Testis (tissue), 3 donors: ENCODE data around the gene TMEM239. TPM values are rescaled to one million over a fixed set of nuclear protein-coding genes. Genes with fewer than 3 reads are reported as not detected.

Experiments used
- DNase-seq: peaks from one replicate; pipeline ENCODE4 v3.0.0-alpha.2; 2019
- H3K27ac ChIP-seq, 2 donors: fragments of 200-600 bp; sonication (generic); one replicate each; pipeline ENCODE4 v1.5.1; 2019
- H3K27me3 ChIP-seq: fragments of 200-600 bp; sonication (generic); one replicate; pipeline ENCODE4 v1.5.1; 2019
- H3K36me3 ChIP-seq: fragments of 200-600 bp; sonication (generic); one replicate; pipeline ENCODE4 v1.5.1; 2017; ENCODE audit warnings: low read depth; ENCODE audit errors: missing control alignments
- H3K4me1 ChIP-seq: fragments of 200-600 bp; sonication (generic); one replicate; pipeline ENCODE4 v1.5.1; 2019
- H3K4me3 ChIP-seq, 2 donors: fragments of 200-600 bp; sonication (generic); one replicate each; pipeline ENCODE4 v1.5.1; 2017 to 2019
- H3K9me3 ChIP-seq: fragments of 200-600 bp; sonication (generic); one replicate; pipeline ENCODE4 v1.5.1; 2017
- POLR2A ChIP-seq: fragments of 450-650 bp; IDR thresholded peaks from one replicate; pipeline ENCODE4 v1.6.1; 2017; ENCODE audit warnings: antibody characterized with exemption, mild to moderate bottlenecking, moderate library complexity
- WGBS, 2 donors: methylation state at CpG; one replicate each; pipeline ENCODE4 v1.1.5; 2018; 5-methylcytosine and 5-hydroxymethylcytosine counted together
- intact Hi-C: fragments of 100-400 bp; cut with DNase I; formaldehyde crosslinking; loops from one replicate; pipeline ENCODE4 v1.15.1; 2023; ENCODE audit warnings: low total_unique reads
- polyA plus RNA-seq: library from polyadenylated mRNA; stranded (reverse); fragments of 350-450 nt; fragmentation: Illumina TruSeq; extraction: RNeasy Lipid Tissue Mini Kit (QIAGEN cat#74804); gene quantifications from one replicate; pipeline ENCODE4 v1.2.3, GENCODE V29; 2014; ENCODE audit warnings: low read depth, low replicate concordance; ENCODE audit not compliant: insufficient read depth
- total RNA-seq, 2 donors: library from RNA; depleted of rRNA; stranded (reverse); fragments of >200 nt; gene quantifications; one replicate each; pipeline ENCODE4 v1.2.3, GENCODE V29; 2016
- TF ChIP-seq, protein P1 (sequence below), 3 experiments: fragments of 450-650 bp in 2 of 3; fragments of 200-600 bp in 1 of 3; sonication (generic) in 1 of 3; IDR thresholded peaks; one replicate each; pipeline ENCODE4 v1.5.1; 2016 to 2019; ENCODE audit warnings: antibody characterized with exemption in 3 of 3, mild to moderate bottlenecking in 2 of 3, moderate library complexity in 1 of 3

Gene TMEM239
- total and polyA plus RNA-seq, 3 donors from 2014 or later, result 39.0 to 133 (median 77.3) TPM

DNA sequence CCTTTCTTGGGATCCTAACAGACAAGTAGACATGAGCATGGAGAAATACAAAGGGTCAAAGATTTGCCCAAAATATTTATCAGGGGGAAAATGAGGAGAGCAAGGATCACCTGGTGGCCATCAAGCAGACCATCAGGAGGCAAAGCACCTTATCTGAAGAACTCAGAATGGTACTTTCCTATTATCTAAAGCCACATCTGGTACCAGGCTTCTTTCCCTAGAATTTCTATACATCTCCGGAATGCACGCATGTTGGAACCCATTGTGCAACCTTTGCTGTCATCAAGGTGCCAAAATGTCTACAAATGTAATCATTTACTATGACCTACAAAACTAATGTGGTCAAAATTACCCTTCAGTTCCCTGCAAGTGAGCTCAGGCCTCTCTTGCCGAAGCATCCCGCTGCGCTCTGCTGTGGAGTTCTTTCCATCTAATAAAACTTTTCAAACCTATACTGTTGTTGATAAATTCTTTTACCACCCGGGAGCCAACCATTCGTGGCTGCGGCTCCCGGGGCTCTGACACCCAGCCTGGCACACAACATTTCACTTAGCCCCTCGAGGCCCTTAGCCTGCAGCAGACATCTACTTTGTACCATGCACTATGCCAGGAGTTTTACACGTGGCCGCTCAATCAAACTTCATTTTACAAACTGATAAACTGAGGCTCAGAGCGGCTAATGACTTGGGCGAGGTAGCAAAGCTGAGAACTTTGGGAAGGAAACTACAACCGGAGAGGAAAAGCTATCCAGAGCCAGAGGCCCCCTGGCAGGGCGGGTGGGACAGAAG lies 11.9 kb upstream of the TMEM239 start:
- no peaks in the 10 kb centered on the region for H3K36me3 ChIP-seq
- H3K27me3 ChIP-seq, result no peaks in the 10 kb centered on the region
- H3K4me3 ChIP-seq, result no peak overlapping the region
- intact Hi-C loops, result no loop called here
- peaks cover 6% of the 10 kb centered on the region for H3K4me1 ChIP-seq
- 51 to 62% methylated on average over 16 of the region's 16 CpGs for WGBS, 2 donors
- no peak overlapping the region for H3K27ac ChIP-seq
- TF ChIP-seq POLR2A, result no peak
- TF ChIP-seq, protein P1, sequence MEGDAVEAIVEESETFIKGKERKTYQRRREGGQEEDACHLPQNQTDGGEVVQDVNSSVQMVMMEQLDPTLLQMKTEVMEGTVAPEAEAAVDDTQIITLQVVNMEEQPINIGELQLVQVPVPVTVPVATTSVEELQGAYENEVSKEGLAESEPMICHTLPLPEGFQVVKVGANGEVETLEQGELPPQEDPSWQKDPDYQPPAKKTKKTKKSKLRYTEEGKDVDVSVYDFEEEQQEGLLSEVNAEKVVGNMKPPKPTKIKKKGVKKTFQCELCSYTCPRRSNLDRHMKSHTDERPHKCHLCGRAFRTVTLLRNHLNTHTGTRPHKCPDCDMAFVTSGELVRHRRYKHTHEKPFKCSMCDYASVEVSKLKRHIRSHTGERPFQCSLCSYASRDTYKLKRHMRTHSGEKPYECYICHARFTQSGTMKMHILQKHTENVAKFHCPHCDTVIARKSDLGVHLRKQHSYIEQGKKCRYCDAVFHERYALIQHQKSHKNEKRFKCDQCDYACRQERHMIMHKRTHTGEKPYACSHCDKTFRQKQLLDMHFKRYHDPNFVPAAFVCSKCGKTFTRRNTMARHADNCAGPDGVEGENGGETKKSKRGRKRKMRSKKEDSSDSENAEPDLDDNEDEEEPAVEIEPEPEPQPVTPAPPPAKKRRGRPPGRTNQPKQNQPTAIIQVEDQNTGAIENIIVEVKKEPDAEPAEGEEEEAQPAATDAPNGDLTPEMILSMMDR (IDR thresholded peaks at IDR 0.05), result no peak
- H3K9me3 ChIP-seq, result no peaks in the 10 kb centered on the region
- no peak for DNase-seq

DNA sequence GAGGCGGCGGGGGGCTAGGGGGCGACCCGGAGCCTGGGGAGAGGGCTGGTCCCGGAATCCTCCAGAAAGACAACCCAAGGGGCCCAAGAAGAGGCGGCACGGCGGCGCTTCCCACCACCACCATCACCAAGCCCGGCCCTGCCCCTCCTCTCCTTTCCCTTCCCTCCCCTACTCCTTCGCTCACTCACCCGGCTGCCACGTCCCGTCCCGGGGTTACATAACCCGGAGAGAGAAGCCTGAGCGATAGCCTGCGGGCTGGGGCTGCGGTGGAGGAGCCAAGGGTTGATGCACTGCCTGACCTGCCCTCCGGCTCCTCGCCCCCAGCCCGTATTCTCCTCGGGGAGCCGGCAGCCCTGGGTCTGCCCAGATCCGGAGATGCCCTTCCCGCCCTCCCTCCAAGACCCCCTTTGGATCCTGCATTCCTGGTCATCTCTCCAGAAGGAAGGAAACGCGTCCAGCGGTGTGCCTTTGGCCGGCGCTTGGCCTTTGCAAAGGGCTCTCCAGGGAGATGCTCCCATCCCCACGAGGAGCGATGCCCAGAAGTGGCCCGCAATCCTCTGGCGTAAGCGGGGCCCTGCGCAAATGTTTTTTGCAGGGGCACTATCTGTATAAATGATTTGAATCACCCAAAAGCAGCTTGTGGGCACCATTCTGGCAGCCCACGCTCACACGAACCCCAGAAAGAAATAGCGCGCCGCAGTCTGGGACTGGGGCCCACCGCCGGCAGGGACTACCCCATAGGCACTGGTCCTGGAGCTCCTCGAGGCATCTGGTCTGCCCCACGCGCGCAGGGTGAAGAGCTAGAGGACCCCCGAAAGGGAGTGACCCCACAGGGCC lies 11.1 kb upstream of the TMEM239 start:
- no peak for TF ChIP-seq POLR2A
- TF ChIP-seq, protein P1 (IDR thresholded peaks at IDR 0.05), result no peak
- H3K27ac ChIP-seq, result no peak overlapping the region
- H3K36me3 ChIP-seq, result no peaks in the 10 kb centered on the region
- no peaks in the 10 kb centered on the region for H3K27me3 ChIP-seq
- intact Hi-C loops, result no loop called here
- no peak for DNase-seq
- no peaks in the 10 kb centered on the region for H3K9me3 ChIP-seq
- peaks cover 2% of the 10 kb centered on the region for H3K4me1 ChIP-seq
- 13% methylated on average over 46 to 47 of the region's 49 CpGs for WGBS, 2 donors
- no peak overlapping the region for H3K4me3 ChIP-seq

DNA sequence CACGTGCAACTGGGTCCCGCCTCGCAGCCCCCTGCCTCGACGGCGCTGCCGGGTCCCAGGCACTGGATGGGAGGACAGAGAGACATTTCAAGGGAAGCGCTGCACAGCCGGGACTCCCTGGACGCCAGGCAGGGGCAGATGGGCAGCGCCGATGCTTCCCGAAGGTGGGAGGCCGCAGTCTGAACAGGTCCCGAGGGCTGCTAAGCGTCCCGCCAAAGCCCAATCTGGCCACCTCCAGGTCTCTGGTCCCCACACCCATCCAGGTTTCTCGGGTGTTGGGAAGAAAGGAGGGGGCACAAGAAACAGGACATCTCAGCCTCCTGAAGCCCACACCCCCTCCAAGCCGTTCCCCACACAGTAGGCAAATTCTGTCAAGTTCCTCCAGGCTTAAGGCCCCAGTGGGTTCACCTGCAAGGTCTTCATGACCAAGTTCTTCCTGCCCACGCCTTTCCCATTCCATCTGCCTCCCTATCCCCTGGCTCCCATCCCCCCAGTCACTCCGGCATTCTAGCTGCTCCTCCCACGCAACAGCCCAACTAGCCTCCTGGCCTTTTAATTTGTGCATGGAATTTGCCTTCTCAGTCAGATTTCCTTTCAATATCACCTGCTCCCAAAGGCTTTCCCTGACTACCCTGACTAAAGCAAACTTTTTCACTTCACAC lies 10.3 kb upstream of the TMEM239 start:
- Histone ChIP-seq H3K27ac (no peak overlapping the region), H3K9me3 (no peaks in the 10 kb centered on the region), H3K27me3 (no peaks in the 10 kb centered on the region), H3K36me3 (no peaks in the 10 kb centered on the region), H3K4me3 (no peak overlapping the region), H3K4me1 (no peaks in the 10 kb centered on the region)
- DNase-seq, result no peak
- TF ChIP-seq POLR2A, result no peak
- TF ChIP-seq, protein P1 (IDR thresholded peaks at IDR 0.05), result no peak
- intact Hi-C loops, result no loop called here
- 33 to 37% methylated on average over 4 to 17 of the region's 22 CpGs for WGBS, 2 donors

DNA sequence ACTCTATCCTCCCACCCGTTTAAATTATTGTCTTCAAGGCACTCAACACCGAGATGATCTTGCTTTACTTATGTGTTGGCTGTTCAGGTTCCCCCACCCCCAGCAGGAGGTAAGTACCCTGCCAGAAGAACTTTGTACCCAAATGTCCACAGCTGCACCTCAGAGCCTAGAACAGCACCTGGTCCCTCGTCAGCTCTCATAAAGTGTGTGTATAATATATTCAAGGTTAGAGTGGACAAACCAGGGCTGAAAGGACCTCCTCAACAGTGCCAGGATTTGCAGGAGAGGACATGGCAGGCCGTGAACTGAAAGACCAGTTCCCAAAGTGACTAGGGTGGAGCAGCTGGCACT lies 9.8 kb upstream of the TMEM239 start:
- no peak for DNase-seq
- Histone ChIP-seq H3K27me3 (no peaks in the 10 kb centered on the region), H3K36me3 (no peaks in the 10 kb centered on the region), H3K27ac (no peak overlapping the region), H3K4me1 (no peaks in the 10 kb centered on the region), H3K9me3 (no peaks in the 10 kb centered on the region), H3K4me3 (no peak overlapping the region)
- 27 to 49% methylated on average over 4 of the region's 4 CpGs for WGBS, 2 donors
- TF ChIP-seq POLR2A, result no peak
- TF ChIP-seq, protein P1 (IDR thresholded peaks at IDR 0.05), result no peak
- intact Hi-C loops, result no loop called here
